ENCODE data around the gene RNF121. TPM values are rescaled to one million over a fixed set of nuclear protein-coding genes. Genes with fewer than 3 reads are reported as not detected.

Gene RNF121
- total and polyA plus RNA-seq, 2 of the 13 experiments (the other 11 are each of a cell fraction or from before 2014, with no cell fraction given): 28.6 to 44.3 TPM

DNA sequence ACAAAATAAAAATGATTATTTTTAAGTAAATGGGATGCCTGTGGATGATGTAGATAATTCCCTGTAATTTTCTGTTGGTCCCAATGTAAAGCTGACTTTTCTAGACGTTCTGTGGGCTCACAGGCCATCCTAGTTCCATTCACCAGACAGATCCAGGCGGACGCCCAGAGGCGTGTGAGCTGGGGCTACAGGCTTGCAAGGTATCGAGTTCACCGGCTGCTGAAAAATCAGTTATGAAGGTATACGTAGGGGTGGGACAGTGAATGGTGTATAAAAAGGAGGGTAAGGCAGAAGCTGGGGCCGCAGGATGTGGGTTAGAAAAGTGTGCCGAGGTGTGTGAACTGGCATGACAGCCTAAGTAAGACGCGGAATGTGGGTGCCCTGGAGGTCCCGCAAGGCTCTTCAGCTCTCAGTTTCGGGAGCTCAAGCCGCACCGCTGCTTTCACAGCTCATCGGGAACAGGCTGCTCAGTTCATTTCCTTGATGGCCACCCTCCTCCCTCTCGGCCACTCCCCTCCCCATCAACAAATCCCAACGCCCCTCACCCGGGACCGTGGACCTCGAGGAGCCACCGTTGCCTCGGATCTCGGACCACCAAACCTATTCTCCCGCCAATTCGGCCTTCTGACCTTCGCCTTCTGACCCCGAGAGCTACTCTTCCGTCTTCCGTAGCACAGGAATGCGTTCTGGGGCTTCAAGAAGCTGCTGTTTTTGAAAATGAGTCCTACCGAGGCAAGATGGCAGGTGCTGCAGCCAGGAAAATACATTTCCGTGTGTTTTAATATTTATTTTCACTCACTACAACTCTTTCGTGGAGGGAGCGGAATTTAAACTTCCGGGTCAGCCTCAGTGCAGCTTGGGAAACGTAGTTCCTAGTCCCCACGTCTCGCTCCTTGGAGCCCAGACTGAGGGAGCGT is 768 bp upstream of the RNF121 start, which contains the start of gene XNDC1N (continued):
- TF ChIP-seq ZBTB1 (CRISPR knock-in tag; IDR thresholded peaks at IDR 0.05; ENCODE audit: borderline replicate concordance) (no peak), STAT5B (CRISPR knock-in tag; IDR thresholded peaks at IDR 0.05) (no peak), ZC3H13 (CRISPR knock-in tag; IDR thresholded peaks at IDR 0.05) (peak; percentile 35; the same call in 1 of the 2 replicates), POLR2A (IDR thresholded peaks at IDR 0.05; ENCODE audit: insufficient read depth in 1 of 2, low read depth in 2 of 2, low read length in 2 of 2) (peak; percentile 42 to 69), POLR2G (IDR thresholded peaks at IDR 0.05; ENCODE audit: low read depth, low read length) (0 out of 2 replicates have a peak, but pooled peaks have one; percentile 3), ZFP1 (CRISPR knock-in tag; IDR thresholded peaks at IDR 0.05) (no peak), ARNT2 (CRISPR knock-in tag; IDR thresholded peaks at IDR 0.05; ENCODE audit: low read depth) (no peak), ZNF180 (CRISPR knock-in tag; IDR thresholded peaks at IDR 0.05; ENCODE audit: borderline replicate concordance, low read depth) (no peak), CHD4 (IDR thresholded peaks at IDR 0.05; ENCODE audit: borderline replicate concordance, low read length) (0 out of 2 replicates have a peak, but pooled peaks have one; percentile 18), ZBTB7A (CRISPR knock-in tag; IDR thresholded peaks at IDR 0.05) (no peak), ZNF878 (CRISPR knock-in tag; IDR thresholded peaks at IDR 0.05) (no peak), JUNB (CRISPR knock-in tag; IDR thresholded peaks at IDR 0.05; ENCODE audit: borderline replicate concordance) (no peak), SCMH1 (CRISPR knock-in tag; IDR thresholded peaks at IDR 0.05; ENCODE audit: borderline replicate concordance) (no peak), ZNF780A (CRISPR knock-in tag; IDR thresholded peaks at IDR 0.05) (no peak), ARNT (IDR thresholded peaks at IDR 0.05) (no peak), KLF16 (CRISPR knock-in tag; IDR thresholded peaks at IDR 0.05) (no peak; a peak in 1 of 4 replicates), ZNF790 (CRISPR knock-in tag; IDR thresholded peaks at IDR 0.05; ENCODE audit: borderline replicate concordance) (no peak), AGO2 (optimal IDR thresholded peaks at IDR 0.05; ENCODE audit: low read depth, low read length) (no peak), SALL2 (CRISPR knock-in tag; IDR thresholded peaks at IDR 0.05) (no peak), NFKBIZ (CRISPR knock-in tag; IDR thresholded peaks at IDR 0.05) (no peak), MEIS2 (CRISPR knock-in tag; IDR thresholded peaks at IDR 0.05) (peak; percentile 41; the same call in 1 of the 2 replicates), RBM22 (optimal IDR thresholded peaks at IDR 0.05; ENCODE audit: low read length) (no peak), ZNF737 (CRISPR knock-in tag; IDR thresholded peaks at IDR 0.05; ENCODE audit: borderline replicate concordance) (no peak), ZNF234 (CRISPR knock-in tag; conservative IDR thresholded peaks at IDR 0.05) (no peak), ZNF614 (CRISPR knock-in tag; IDR thresholded peaks at IDR 0.05; ENCODE audit: borderline replicate concordance) (no peak)
- TF ChIP-seq, protein P1, sequence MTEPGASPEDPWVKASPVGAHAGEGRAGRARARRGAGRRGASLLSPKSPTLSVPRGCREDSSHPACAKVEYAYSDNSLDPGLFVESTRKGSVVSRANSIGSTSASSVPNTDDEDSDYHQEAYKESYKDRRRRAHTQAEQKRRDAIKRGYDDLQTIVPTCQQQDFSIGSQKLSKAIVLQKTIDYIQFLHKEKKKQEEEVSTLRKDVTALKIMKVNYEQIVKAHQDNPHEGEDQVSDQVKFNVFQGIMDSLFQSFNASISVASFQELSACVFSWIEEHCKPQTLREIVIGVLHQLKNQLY (CRISPR knock-in tag; IDR thresholded peaks at IDR 0.05): no peak
- TF ChIP-seq, protein P2, sequence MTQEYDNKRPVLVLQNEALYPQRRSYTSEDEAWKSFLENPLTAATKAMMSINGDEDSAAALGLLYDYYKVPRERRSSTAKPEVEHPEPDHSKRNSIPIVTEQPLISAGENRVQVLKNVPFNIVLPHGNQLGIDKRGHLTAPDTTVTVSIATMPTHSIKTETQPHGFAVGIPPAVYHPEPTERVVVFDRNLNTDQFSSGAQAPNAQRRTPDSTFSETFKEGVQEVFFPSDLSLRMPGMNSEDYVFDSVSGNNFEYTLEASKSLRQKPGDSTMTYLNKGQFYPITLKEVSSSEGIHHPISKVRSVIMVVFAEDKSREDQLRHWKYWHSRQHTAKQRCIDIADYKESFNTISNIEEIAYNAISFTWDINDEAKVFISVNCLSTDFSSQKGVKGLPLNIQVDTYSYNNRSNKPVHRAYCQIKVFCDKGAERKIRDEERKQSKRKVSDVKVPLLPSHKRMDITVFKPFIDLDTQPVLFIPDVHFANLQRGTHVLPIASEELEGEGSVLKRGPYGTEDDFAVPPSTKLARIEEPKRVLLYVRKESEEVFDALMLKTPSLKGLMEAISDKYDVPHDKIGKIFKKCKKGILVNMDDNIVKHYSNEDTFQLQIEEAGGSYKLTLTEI (CRISPR knock-in tag; conservative IDR thresholded peaks at IDR 0.05): no peak
- TF ChIP-seq, protein P3, sequence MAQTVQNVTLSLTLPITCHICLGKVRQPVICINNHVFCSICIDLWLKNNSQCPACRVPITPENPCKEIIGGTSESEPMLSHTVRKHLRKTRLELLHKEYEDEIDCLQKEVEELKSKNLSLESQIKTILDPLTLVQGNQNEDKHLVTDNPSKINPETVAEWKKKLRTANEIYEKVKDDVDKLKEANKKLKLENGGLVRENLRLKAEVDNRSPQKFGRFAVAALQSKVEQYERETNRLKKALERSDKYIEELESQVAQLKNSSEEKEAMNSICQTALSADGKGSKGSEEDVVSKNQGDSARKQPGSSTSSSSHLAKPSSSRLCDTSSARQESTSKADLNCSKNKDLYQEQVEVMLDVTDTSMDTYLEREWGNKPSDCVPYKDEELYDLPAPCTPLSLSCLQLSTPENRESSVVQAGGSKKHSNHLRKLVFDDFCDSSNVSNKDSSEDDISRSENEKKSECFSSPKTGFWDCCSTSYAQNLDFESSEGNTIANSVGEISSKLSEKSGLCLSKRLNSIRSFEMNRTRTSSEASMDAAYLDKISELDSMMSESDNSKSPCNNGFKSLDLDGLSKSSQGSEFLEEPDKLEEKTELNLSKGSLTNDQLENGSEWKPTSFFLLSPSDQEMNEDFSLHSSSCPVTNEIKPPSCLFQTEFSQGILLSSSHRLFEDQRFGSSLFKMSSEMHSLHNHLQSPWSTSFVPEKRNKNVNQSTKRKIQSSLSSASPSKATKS (CRISPR knock-in tag; IDR thresholded peaks at IDR 0.05): no peak

All from HepG2 (cell line).